Measurements from ENCODE around the gene FOXRED1.
"Not testable (repeated sequence)": the region's sequence is repeated elsewhere in the genome, so short reads cannot be mapped to it uniquely, and the experiment has no call there.

DNA sequence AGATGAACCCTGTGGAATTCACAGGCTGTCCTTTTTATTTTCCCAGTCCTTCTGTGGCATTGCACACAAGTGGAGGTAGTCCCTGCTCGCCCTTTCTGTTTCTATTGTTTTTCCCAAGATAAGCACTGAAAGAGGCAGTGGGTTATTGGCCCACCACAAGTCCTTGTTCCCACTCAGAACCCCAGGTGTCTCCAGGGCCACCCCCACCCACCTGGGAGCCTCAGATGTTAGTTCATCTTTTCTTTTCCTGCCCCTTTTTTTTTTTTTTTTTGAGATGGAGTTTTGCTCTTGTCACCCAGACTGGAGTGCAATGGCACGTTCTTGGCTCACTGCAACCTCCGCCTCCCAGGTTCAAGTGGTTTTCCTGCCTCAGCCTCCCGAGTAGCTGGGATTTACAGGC, 39.8 kb downstream of the FOXRED1 start:
- TF ChIP-seq, protein P1, sequence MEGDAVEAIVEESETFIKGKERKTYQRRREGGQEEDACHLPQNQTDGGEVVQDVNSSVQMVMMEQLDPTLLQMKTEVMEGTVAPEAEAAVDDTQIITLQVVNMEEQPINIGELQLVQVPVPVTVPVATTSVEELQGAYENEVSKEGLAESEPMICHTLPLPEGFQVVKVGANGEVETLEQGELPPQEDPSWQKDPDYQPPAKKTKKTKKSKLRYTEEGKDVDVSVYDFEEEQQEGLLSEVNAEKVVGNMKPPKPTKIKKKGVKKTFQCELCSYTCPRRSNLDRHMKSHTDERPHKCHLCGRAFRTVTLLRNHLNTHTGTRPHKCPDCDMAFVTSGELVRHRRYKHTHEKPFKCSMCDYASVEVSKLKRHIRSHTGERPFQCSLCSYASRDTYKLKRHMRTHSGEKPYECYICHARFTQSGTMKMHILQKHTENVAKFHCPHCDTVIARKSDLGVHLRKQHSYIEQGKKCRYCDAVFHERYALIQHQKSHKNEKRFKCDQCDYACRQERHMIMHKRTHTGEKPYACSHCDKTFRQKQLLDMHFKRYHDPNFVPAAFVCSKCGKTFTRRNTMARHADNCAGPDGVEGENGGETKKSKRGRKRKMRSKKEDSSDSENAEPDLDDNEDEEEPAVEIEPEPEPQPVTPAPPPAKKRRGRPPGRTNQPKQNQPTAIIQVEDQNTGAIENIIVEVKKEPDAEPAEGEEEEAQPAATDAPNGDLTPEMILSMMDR (IDR thresholded peaks at IDR 0.05): not testable (repeated sequence)
- TF ChIP-seq POLR2AphosphoS5 (IDR thresholded peaks at IDR 0.05; ENCODE audit: low read depth, low read length); SIN3A (IDR thresholded peaks at IDR 0.05; ENCODE audit: borderline replicate concordance, insufficient read depth, low read depth, low read length); TCF7L2 (IDR thresholded peaks at IDR 0.05; ENCODE audit: low read depth, low read length): not testable (repeated sequence)
- TF ChIP-seq, protein P2, sequence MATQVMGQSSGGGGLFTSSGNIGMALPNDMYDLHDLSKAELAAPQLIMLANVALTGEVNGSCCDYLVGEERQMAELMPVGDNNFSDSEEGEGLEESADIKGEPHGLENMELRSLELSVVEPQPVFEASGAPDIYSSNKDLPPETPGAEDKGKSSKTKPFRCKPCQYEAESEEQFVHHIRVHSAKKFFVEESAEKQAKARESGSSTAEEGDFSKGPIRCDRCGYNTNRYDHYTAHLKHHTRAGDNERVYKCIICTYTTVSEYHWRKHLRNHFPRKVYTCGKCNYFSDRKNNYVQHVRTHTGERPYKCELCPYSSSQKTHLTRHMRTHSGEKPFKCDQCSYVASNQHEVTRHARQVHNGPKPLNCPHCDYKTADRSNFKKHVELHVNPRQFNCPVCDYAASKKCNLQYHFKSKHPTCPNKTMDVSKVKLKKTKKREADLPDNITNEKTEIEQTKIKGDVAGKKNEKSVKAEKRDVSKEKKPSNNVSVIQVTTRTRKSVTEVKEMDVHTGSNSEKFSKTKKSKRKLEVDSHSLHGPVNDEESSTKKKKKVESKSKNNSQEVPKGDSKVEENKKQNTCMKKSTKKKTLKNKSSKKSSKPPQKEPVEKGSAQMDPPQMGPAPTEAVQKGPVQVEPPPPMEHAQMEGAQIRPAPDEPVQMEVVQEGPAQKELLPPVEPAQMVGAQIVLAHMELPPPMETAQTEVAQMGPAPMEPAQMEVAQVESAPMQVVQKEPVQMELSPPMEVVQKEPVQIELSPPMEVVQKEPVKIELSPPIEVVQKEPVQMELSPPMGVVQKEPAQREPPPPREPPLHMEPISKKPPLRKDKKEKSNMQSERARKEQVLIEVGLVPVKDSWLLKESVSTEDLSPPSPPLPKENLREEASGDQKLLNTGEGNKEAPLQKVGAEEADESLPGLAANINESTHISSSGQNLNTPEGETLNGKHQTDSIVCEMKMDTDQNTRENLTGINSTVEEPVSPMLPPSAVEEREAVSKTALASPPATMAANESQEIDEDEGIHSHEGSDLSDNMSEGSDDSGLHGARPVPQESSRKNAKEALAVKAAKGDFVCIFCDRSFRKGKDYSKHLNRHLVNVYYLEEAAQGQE (IDR thresholded peaks at IDR 0.05; ENCODE audit: insufficient read depth in 1 of 2, low read depth in 2 of 2, low read length in 1 of 2): not testable (repeated sequence)

All from Panc1 (cell line).